Mesendoderm (in vitro differentiated cells): ENCODE measurements around the gene SPOCK1.

Experiments
- DNase-seq: peaks from one replicate; pipeline ENCODE4 v3.0.0; 2013
- H2AK5ac ChIP-seq: 2 replicates; pipeline ENCODE4 v1.6.1; 2013; ENCODE audit warnings: low read length, inconsistent platforms
- H2BK120ac ChIP-seq: 2 replicates; pipeline ENCODE4 v1.6.1; 2013; ENCODE audit warnings: low read depth, mild to moderate bottlenecking, low read length, moderate library complexity, mixed read lengths
- H2BK15ac ChIP-seq: replicated peaks from 2 replicates; pipeline ENCODE4 v1.6.1; 2013; ENCODE audit warnings: low read depth, mild to moderate bottlenecking, moderate library complexity
- H2BK5ac ChIP-seq: 2 replicates; pipeline ENCODE4 v1.6.1; 2013; ENCODE audit warnings: low read length, inconsistent platforms
- H3K18ac ChIP-seq: 2 replicates; pipeline ENCODE4 v1.6.1; 2013; ENCODE audit warnings: mild to moderate bottlenecking, low read length, mixed read lengths
- H3K23ac ChIP-seq: one replicate; pipeline ENCODE4 v1.6.1; 2013; ENCODE audit warnings: low read length
- H3K27ac ChIP-seq: 2 replicates; pipeline ENCODE4 v1.5.1; 2013; ENCODE audit warnings: low read depth, mild to moderate bottlenecking, inconsistent platforms, low read length, moderate library complexity
- H3K27me3 ChIP-seq: 2 replicates; pipeline ENCODE4 v1.6.1; 2013; ENCODE audit warnings: low read length, control low read depth, mild to moderate bottlenecking, inconsistent platforms; ENCODE audit not compliant: insufficient read depth, poor library complexity
- H3K36me3 ChIP-seq: 2 replicates; pipeline ENCODE4 v1.6.1; 2013; ENCODE audit warnings: low read length, inconsistent platforms; ENCODE audit not compliant: control insufficient read depth, insufficient read depth
- H3K4ac ChIP-seq: one replicate; pipeline ENCODE4 v1.6.1; 2013; ENCODE audit warnings: low read depth, mild to moderate bottlenecking, low read length, moderate library complexity
- H3K4me1 ChIP-seq: 2 replicates; pipeline ENCODE4 v1.6.1; 2013; ENCODE audit warnings: low read depth, low read length, inconsistent platforms; ENCODE audit not compliant: control insufficient read depth
- H3K4me2 ChIP-seq: 2 replicates; pipeline ENCODE4 v1.6.1; 2013; ENCODE audit warnings: low read length
- H3K4me3 ChIP-seq: 2 replicates; pipeline ENCODE4 v1.5.1; 2013; ENCODE audit warnings: mild to moderate bottlenecking, low read length
- H3K56ac ChIP-seq: one replicate; pipeline ENCODE4 v1.6.1; 2013; ENCODE audit warnings: low read length
- H3K79me1 ChIP-seq: 2 replicates; pipeline ENCODE4 v1.6.1; 2013; ENCODE audit warnings: low read length, inconsistent platforms
- H3K79me2 ChIP-seq: 2 replicates; pipeline ENCODE4 v1.6.1; 2013; ENCODE audit warnings: mild to moderate bottlenecking, low read length; ENCODE audit not compliant: control insufficient read depth, insufficient read depth
- H3K9ac ChIP-seq: 2 replicates; pipeline ENCODE4 v1.6.1; 2013; ENCODE audit warnings: low read length, inconsistent platforms
- H4K5ac ChIP-seq: one replicate; pipeline ENCODE4 v1.6.1; 2013; ENCODE audit warnings: low read length
- H4K8ac ChIP-seq: one replicate; pipeline ENCODE4 v1.6.1; 2013; ENCODE audit warnings: low read depth, mild to moderate bottlenecking, control low read depth, low read length, moderate library complexity
- WGBS: extraction: QIAGEN DNeasy Blood & Tissue Kit; methylation state at CpG from one replicate; pipeline ENCODE4 v1.1.7; 2013; ENCODE audit warnings: low lambda C conversion rate, missing lambda C conversion rate; ENCODE audit not compliant: insufficient coverage; ENCODE audit errors: extremely low coverage; 5-methylcytosine and 5-hydroxymethylcytosine counted together

SPOCK1 gene

DNA sequence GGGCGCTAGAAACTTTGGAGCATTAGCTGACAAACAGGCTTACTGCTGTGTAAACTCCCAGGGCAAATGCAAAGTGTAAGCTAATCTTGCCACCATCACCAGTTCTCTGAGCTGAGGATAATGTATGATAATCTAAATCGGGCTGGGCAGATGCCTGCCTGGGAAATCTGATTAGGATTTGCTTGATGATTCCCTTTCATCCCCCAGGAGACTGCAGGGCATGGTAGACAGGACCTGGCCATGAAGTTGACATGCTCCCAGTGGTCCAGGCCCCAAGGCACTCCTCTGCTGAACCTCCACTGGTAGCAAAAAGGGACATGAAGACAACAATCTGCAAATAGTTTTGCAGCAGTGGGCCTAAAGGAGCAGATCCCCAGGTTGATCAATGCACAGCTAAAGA is 317.5 kb downstream of the SPOCK1 start:
- peak; percentile 77 for DNase-seq

DNA sequence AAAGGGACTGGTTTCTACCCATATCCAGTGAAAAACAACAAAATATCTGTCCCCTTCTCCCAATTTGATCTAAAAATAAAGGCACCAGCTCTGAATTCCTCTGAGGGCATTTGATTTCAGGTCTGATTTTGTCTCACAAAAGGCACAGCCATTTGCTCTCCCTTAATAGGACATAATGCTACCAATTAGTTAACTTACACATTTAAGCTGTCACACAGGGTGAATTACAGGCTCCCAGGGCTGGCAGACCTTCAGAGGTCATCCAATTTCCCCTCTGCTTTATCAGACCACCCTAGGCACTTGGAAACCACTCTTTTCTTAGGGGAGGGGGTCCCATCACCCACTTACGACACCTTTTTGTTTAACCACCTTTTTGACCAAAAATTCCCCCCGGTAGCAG is 319.9 kb downstream of the SPOCK1 start:
- Histone ChIP-seq H3K18ac (no peak overlapping the region), H3K56ac (no peak overlapping the region), H3K23ac (no peak overlapping the region), H4K8ac (no peak overlapping the region), H2BK5ac (no peak overlapping the region), H2AK5ac (no peak overlapping the region), H2BK120ac (no peak overlapping the region), H3K36me3 (no peaks in the 10 kb centered on the region), H3K4ac (no peak overlapping the region), H3K27me3 (no peaks in the 10 kb centered on the region), H3K79me1 (no peaks in the 10 kb centered on the region), H3K27ac (no peak overlapping the region), H2BK15ac (no peak overlapping the region), H3K4me2 (no peak overlapping the region), H3K4me1 (peaks cover 8% of the 10 kb centered on the region), H3K9ac (no peak overlapping the region), H3K4me3 (no peak overlapping the region), H3K79me2 (no peaks in the 10 kb centered on the region), H4K5ac (no peak overlapping the region)
- no CpG with 5 or more reads among the region's 2 CpGs for WGBS
- no peak for DNase-seq

More for the DNA sequence above, 317.5 kb downstream of the SPOCK1 start:
- no peak overlapping the region for H3K27ac ChIP-seq
- no peak overlapping the region for H4K8ac ChIP-seq
- no peak overlapping the region for H3K4me2 ChIP-seq
- WGBS: no CpG with 5 or more reads among the region's 2 CpGs
- peaks cover 8% of the 10 kb centered on the region for H3K4me1 ChIP-seq
- H3K9ac ChIP-seq: no peak overlapping the region
- no peak overlapping the region for H2BK120ac ChIP-seq
- H3K27me3 ChIP-seq: no peaks in the 10 kb centered on the region
- no peak overlapping the region for H3K4ac ChIP-seq
- no peak overlapping the region for H2BK15ac ChIP-seq
- no peaks in the 10 kb centered on the region for H3K79me1 ChIP-seq
- no peak overlapping the region for H2BK5ac ChIP-seq
- no peaks in the 10 kb centered on the region for H3K79me2 ChIP-seq
- H3K23ac ChIP-seq: no peak overlapping the region
- no peaks in the 10 kb centered on the region for H3K36me3 ChIP-seq
- no peak overlapping the region for H3K18ac ChIP-seq
- H3K56ac ChIP-seq: no peak overlapping the region
- no peak overlapping the region for H4K5ac ChIP-seq
- no peak overlapping the region for H2AK5ac ChIP-seq
- no peak overlapping the region for H3K4me3 ChIP-seq

DNA sequence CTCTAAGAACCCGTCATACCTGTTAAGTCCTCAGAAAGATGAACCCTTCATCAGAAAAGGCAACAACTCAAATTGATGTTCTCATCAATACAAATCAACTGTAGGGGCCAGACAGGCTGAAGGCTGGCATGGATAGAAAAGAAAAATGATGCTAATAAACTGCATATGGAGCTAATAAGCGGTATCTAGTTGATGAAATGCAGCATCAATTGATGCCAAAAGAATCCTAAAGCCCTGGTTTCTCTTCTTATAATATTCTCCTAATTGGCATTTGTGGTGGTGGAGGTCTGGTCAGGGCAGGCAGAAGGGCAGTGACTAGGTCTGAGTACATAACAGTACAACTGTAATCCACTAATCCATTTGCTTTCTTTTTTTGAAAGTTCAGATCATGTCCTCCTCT is 322.5 kb downstream of the SPOCK1 start:
- Histone ChIP-seq H3K36me3 (no peaks in the 10 kb centered on the region), H3K18ac (no peak overlapping the region), H2BK5ac (no peak overlapping the region), H2AK5ac (no peak overlapping the region), H3K9ac (no peak overlapping the region), H3K4ac (no peak overlapping the region), H2BK15ac (no peak overlapping the region), H3K4me2 (no peak overlapping the region), H3K4me1 (peaks cover 5% of the 10 kb centered on the region), H3K27me3 (no peaks in the 10 kb centered on the region), H4K5ac (no peak overlapping the region), H4K8ac (no peak overlapping the region), H2BK120ac (no peak overlapping the region), H3K79me2 (no peaks in the 10 kb centered on the region), H3K79me1 (no peaks in the 10 kb centered on the region), H3K56ac (no peak overlapping the region), H3K27ac (no peak overlapping the region), H3K4me3 (no peak overlapping the region), H3K23ac (no peak overlapping the region)
- WGBS: no CpG with 5 or more reads among the region's 2 CpGs
- DNase-seq: no peak

DNA sequence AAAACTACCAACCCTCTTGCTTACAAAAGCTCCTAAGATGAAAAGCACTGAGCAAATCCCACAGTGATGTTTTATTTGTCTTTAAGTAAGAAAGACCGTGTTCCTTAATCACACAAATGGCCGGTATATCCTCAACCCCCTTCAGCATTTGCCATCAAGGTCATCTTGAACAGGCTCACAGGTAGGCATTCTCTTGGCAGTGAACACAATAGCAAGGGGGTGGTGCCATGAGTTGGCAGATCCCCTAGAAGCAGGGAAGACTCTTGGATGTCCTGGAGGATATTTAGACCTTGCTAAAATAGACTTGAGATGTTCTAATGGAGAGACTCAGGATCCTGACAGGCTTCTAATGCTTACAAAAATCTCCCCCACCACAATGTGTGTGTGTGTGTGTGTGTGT is 323.0 kb downstream of the SPOCK1 start:
- Histone ChIP-seq H2BK120ac (no peak overlapping the region), H4K5ac (no peak overlapping the region), H3K18ac (no peak overlapping the region), H3K56ac (no peak overlapping the region), H2AK5ac (no peak overlapping the region), H3K9ac (no peak overlapping the region), H3K4me1 (peaks cover 2% of the 10 kb centered on the region), H3K27me3 (no peaks in the 10 kb centered on the region), H3K23ac (no peak overlapping the region), H3K79me2 (no peaks in the 10 kb centered on the region), H3K36me3 (no peaks in the 10 kb centered on the region), H3K4me2 (no peak overlapping the region), H3K4ac (no peak overlapping the region), H3K27ac (no peak overlapping the region), H2BK5ac (no peak overlapping the region), H2BK15ac (no peak overlapping the region), H3K79me1 (no peaks in the 10 kb centered on the region), H3K4me3 (no peak overlapping the region), H4K8ac (no peak overlapping the region)
- DNase-seq: no peak
- no CpG with 5 or more reads among the region's 2 CpGs for WGBS

DNA sequence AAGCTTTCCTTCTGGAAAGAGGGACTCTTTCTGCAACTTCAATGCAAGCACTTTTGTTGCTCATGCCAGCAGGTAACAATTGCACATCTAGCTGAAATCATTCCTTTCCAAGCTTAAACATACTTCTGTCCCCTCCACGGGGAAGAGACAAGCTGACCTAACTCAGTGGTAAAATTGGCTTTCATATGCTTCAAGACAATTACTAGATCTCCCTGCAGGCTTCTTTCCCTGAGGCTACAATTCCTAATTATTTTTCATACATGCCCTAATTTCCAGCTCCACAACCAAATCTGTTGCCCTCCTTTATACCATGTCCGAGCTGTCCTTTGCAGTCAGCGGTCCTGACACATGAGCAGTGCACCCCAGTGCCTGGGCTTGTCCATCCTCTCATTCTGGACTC is 324.9 kb downstream of the SPOCK1 start:
- Histone ChIP-seq H3K27me3 (no peaks in the 10 kb centered on the region), H2BK120ac (no peak overlapping the region), H3K79me2 (no peaks in the 10 kb centered on the region), H3K23ac (no peak overlapping the region), H3K27ac (no peak overlapping the region), H3K4me1 (no peaks in the 10 kb centered on the region), H3K9ac (no peak overlapping the region), H3K4me2 (no peak overlapping the region), H3K36me3 (no peaks in the 10 kb centered on the region), H3K18ac (no peak overlapping the region), H2AK5ac (no peak overlapping the region), H4K8ac (no peak overlapping the region), H3K79me1 (no peaks in the 10 kb centered on the region), H4K5ac (no peak overlapping the region), H3K4ac (no peak overlapping the region), H3K56ac (no peak overlapping the region), H2BK5ac (no peak overlapping the region), H2BK15ac (no peak overlapping the region), H3K4me3 (no peak overlapping the region)
- no CpG with 5 or more reads among the region's 3 CpGs for WGBS
- DNase-seq: no peak

DNA sequence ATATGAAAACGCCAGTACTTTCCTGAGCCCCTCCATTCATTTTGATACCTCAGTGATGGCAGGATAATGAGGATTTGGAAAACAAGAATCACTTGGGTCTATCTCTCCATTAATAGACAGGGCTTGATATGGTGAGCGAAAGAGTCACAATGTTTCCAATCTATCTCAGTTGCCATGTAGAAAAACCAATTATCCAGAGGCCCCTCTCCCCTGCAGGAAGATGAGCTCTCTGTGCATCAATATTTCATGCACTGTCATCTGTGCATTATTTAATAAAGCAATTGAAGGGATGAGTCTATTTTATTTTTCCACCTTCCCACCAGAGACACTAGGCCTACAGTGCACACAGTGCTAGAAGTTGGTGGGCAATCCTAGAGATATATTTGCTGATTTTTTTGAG is 326.9 kb downstream of the SPOCK1 start:
- Histone ChIP-seq H3K4ac (no peak overlapping the region), H3K4me3 (no peak overlapping the region), H3K9ac (no peak overlapping the region), H3K56ac (no peak overlapping the region), H4K8ac (no peak overlapping the region), H3K4me2 (no peak overlapping the region), H3K79me1 (no peaks in the 10 kb centered on the region), H2BK15ac (no peak overlapping the region), H4K5ac (no peak overlapping the region), H3K79me2 (no peaks in the 10 kb centered on the region), H2BK120ac (no peak overlapping the region), H3K27me3 (no peaks in the 10 kb centered on the region), H2BK5ac (no peak overlapping the region), H3K4me1 (no peaks in the 10 kb centered on the region), H3K27ac (no peak overlapping the region), H3K23ac (no peak overlapping the region), H2AK5ac (no peak overlapping the region), H3K36me3 (no peaks in the 10 kb centered on the region), H3K18ac (no peak overlapping the region)
- no CpG with 5 or more reads among the region's 2 CpGs for WGBS
- no peak for DNase-seq
